H1 (cell line): Measurements from ENCODE around the gene WDR35. TPM values are rescaled to one million over a fixed set of nuclear protein-coding genes. Genes with fewer than 3 reads are reported as not detected.
A peak's percentile ranks its signal among the peaks of the same experiment; 100 is the strongest.

Experiments
- ATF2 ChIP-seq: IDR thresholded peaks from 2 replicates; pipeline ENCODE4 v1.6.1; 2012; ENCODE audit warnings: low read length, inconsistent platforms
- polyA plus RNA-seq, 7 experiments: library from polyadenylated mRNA; depleted of rRNA in 3 of 7; stranded (reverse) in 5 of 7; unstranded in 2 of 7; fragments of >200 nt in 5 of 7; fragments of 200-250 nt in 2 of 7; gene quantifications; 1 replicate in 5 of 7; 2 replicates in 1 of 7; 4 replicates in 1 of 7; pipeline versions ENCODE4 v1.2.1 to v1.2.3, GENCODE V29; 2011 to 2013; ENCODE audit warnings: missing spikeins in 2 of 7, mixed read lengths in 2 of 7
- total RNA-seq: library from RNA; stranded (reverse); fragmentation: NEBNext Ultra II Directional; extraction: Animal tissue kit (Norgen Biotek cat#: 25700); gene quantifications from 2 replicates; pipeline ENCODE4 v1.2.1, GENCODE V29; 2021

The WDR35 gene
- total and polyA plus RNA-seq, 2 of the 8 experiments (the other 6 are each of a cell fraction or from before 2014, with no cell fraction given), result 9.0 to 25.5 TPM

GRCh38 chr2:19901442-19902215 is 88.3 kb downstream of the WDR35 start, which contains the start of gene TTC32 (continued):
- peak; percentile 79; the same call in 1 of the 2 replicates for TF ChIP-seq ATF2
